HepG2 (cell line): ENCODE measurements around the gene OSBPL3. TPM values are rescaled to one million over a fixed set of nuclear protein-coding genes. Genes with fewer than 3 reads are reported as not detected.

Source experiments
- ATAC-seq: fragments of 200-7000 bp; cut with Tn5 transposase; 3 replicates; pipeline ENCODE4 v1.9.1; 2020; ENCODE audit warnings: mild to moderate bottlenecking, moderate library complexity
- BruUV-seq: library from RNA; stranded (reverse); fragments of 400-500 nt; replicated peaks from 2 replicates; lab custom pipeline; 2021; lab: Mats Ljungman, UMichigan
- CTCF ChIA-PET: fragments of 300-600 bp; formaldehyde crosslinking; extraction: SDS; loops from one replicate; lab custom pipeline; 2021; ENCODE audit warnings: low total read pairs, inconsistent platforms, low intra/inter-chr PET ratio; lab: Yijun Ruan, JAX
- POLR2A ChIA-PET: fragments of 350-600 bp; sonication (Branson Sonifier 250); formaldehyde crosslinking; loops from one replicate; lab custom pipeline; 2020; ENCODE audit warnings: antibody characterized with exemption, inconsistent platforms; lab: Yijun Ruan, JAX
- DNase-seq: peaks from one replicate; pipeline ENCODE4 v3.0.0-alpha.2; 2015; ENCODE audit warnings: low spot score
- FAIRE-seq: peaks from 3 replicates; lab custom pipeline; 2011; peaks lifted over from hg19 to GRCh38; lab: Jason Lieb, UNC
- H2AFZ ChIP-seq: one replicate; pipeline ENCODE4 v1.6.1; 2011; ENCODE audit warnings: low read length, inconsistent platforms
- H3K27ac ChIP-seq: fragments of 300-600 bp; 3 replicates; pipeline ENCODE4 v1.8.0; 2011; ENCODE audit warnings: mixed run types, mild to moderate bottlenecking, mixed read lengths, low read length, inconsistent platforms; ENCODE audit not compliant: insufficient read depth; ENCODE audit errors: extremely low read length
- H3K27me3 ChIP-seq, 2 experiments: fragments of 200-600 bp in 1 of 2; 2 replicates in 1 of 2; 3 replicates in 1 of 2; pipeline versions ENCODE4 v1.6.0 to v1.8.0; 2011; ENCODE audit warnings: low read length in 2 of 2, mild to moderate bottlenecking in 2 of 2, moderate library complexity in 2 of 2, inconsistent platforms in 1 of 2; ENCODE audit not compliant: insufficient read depth in 2 of 2, control insufficient read depth in 1 of 2
- H3K36me3 ChIP-seq, 2 experiments: fragments of 200-600 bp in 1 of 2; replicated peaks in 1 of 2; 2 replicates in 1 of 2; 3 replicates in 1 of 2; pipeline versions ENCODE4 v1.5.1 to v1.8.0; 2011; ENCODE audit warnings: low read length in 2 of 2, inconsistent platforms in 1 of 2; ENCODE audit not compliant: insufficient read depth in 2 of 2, control insufficient read depth in 1 of 2
- H3K4me1 ChIP-seq: 2 replicates; pipeline ENCODE4 v1.5.1; 2012; ENCODE audit warnings: low read length, inconsistent platforms; ENCODE audit not compliant: insufficient read depth
- H3K4me2 ChIP-seq: 2 replicates; pipeline ENCODE4 v1.6.0; 2011; ENCODE audit warnings: low read depth, low read length, inconsistent platforms
- H3K4me3 ChIP-seq, 3 experiments: fragments of 200-600 bp in 1 of 3; sonication (generic), shearing (Covaris generic) in 1 of 3; replicated peaks in 1 of 3; 2 replicates each; pipeline ENCODE4 v1.5.1; 2011 to 2016; ENCODE audit warnings: low read length in 3 of 3, inconsistent platforms in 2 of 3, low read depth in 2 of 3, mild to moderate bottlenecking in 2 of 3, control low read depth in 1 of 3, mixed read lengths in 1 of 3; ENCODE audit not compliant: insufficient read depth in 1 of 3
- H3K79me2 ChIP-seq: one replicate; pipeline ENCODE4 v1.6.1; 2011; ENCODE audit warnings: low read length, inconsistent platforms; ENCODE audit not compliant: insufficient read depth
- H3K9ac ChIP-seq: 2 replicates; pipeline ENCODE4 v1.6.0; 2011; ENCODE audit warnings: mild to moderate bottlenecking, low read depth, low read length, inconsistent platforms; ENCODE audit not compliant: insufficient read depth
- H3K9me3 ChIP-seq: 2 replicates; pipeline ENCODE4 v1.5.1; 2012; ENCODE audit warnings: mild to moderate bottlenecking, low read length
- H4K20me1 ChIP-seq: 2 replicates; pipeline ENCODE4 v1.6.0; 2011; ENCODE audit warnings: inconsistent platforms, mild to moderate bottlenecking, low read length, moderate library complexity; ENCODE audit not compliant: insufficient read depth
- AGO2 ChIP-seq: fragments of 200-400 bp; formaldehyde crosslinking; optimal IDR thresholded peaks from 2 replicates; pipeline ENCODE3; 2017; ENCODE audit warnings: mild to moderate bottlenecking, low read depth, low read length, moderate library complexity
- CC2D1A ChIP-seq: sonication (generic); formaldehyde crosslinking; IDR thresholded peaks from 2 replicates; pipeline ENCODE4 v1.8.1; 2023; ENCODE audit warnings: mild to moderate bottlenecking, missing genetic modification reagents
- PRDM15 ChIP-seq: sonication (generic); formaldehyde crosslinking; IDR thresholded peaks from 2 replicates; pipeline ENCODE4 v1.4.0; 2020; ENCODE audit warnings: missing genetic modification reagents
- RAD51 ChIP-seq: fragments of 450-650 bp; IDR thresholded peaks from 2 replicates; pipeline ENCODE4 v1.6.1; 2016; ENCODE audit warnings: borderline replicate concordance
- ZBTB38 ChIP-seq: sonication (generic); formaldehyde crosslinking; IDR thresholded peaks from 2 replicates; pipeline ENCODE4 v1.5.1; 2020; ENCODE audit warnings: mild to moderate bottlenecking, missing genetic modification reagents
- ZNF331 ChIP-seq: sonication (generic); formaldehyde crosslinking; IDR thresholded peaks from 2 replicates; pipeline ENCODE4 v1.4.0; 2020; ENCODE audit warnings: missing genetic modification reagents
- ZNF724P ChIP-seq: sonication (generic); formaldehyde crosslinking; IDR thresholded peaks from 2 replicates; pipeline ENCODE4 v1.8.0; 2022; ENCODE audit warnings: missing genetic modification reagents, borderline replicate concordance
- ZNF878 ChIP-seq: sonication (generic); formaldehyde crosslinking; IDR thresholded peaks from 2 replicates; pipeline ENCODE4 v1.8.1; 2023; ENCODE audit warnings: mild to moderate bottlenecking, missing genetic modification reagents, moderate library complexity
- ZSCAN29 ChIP-seq: sonication (generic); formaldehyde crosslinking; conservative IDR thresholded peaks from 2 replicates; pipeline ENCODE4 v1.4.0; 2020; ENCODE audit warnings: mild to moderate bottlenecking, missing genetic modification reagents
- WGBS: methylation state at CpG from one replicate; pipeline ENCODE4 v1.1.6; 2017; ENCODE audit warnings: low lambda C conversion rate; 5-methylcytosine and 5-hydroxymethylcytosine counted together
- in situ Hi-C: cut with HindIII; loops from 2 replicates; pipeline ENCODE4 v1.10.0; 2017; ENCODE audit warnings: low pct_unique_long_range_greater_than_20kb; ENCODE audit not compliant: extremely low pct_ligation_motif_present
- intact Hi-C: fragments of 100-400 bp; cut with micrococcal nuclease; formaldehyde crosslinking; loops from one replicate; pipeline ENCODE4 v1.10.0; 2022; ENCODE audit not compliant: unreplicated experiment
- polyA plus RNA-seq, 8 experiments: library from polyadenylated mRNA; depleted of rRNA in 3 of 8; stranded (reverse) in 7 of 8; unstranded in 1 of 8; fragments of >200 nt; fragmentation: Illumina TruSeq in 4 of 8; extraction: Trizol in 4 of 8; gene quantifications; 2 replicates each; pipeline versions ENCODE4 v1.2.1 to v1.2.3, GENCODE V29; 2011 to 2016; ENCODE audit warnings: low read depth in 4 of 8, missing spikeins in 1 of 8, mixed read lengths in 1 of 8; ENCODE audit not compliant: insufficient read depth in 1 of 8
- total RNA-seq, 5 experiments: library from RNA; depleted of rRNA; stranded (reverse); fragments of >200 nt; fragmentation: Illumina TruSeq; extraction: Trizol; gene quantifications; 2 replicates each; pipeline ENCODE4 v1.2.3, GENCODE V29; 2016; ENCODE audit warnings: low read depth in 1 of 5

OSBPL3 gene
- total and polyA plus RNA-seq, 2 of the 13 experiments (the other 11 are each of a cell fraction or from before 2014, with no cell fraction given) = 8.8 to 28.9 TPM

GRCh38 chr7:24760968-24761367 lies 219.0 kb downstream of the OSBPL3 start:
- H3K79me2 ChIP-seq = peaks cover 4% of the 10 kb centered on the region
- TF ChIP-seq ZNF331 (CRISPR knock-in tag) = peak; percentile 99
- TF ChIP-seq ZBTB38 (CRISPR knock-in tag) = no peak
- TF ChIP-seq, all 625 proteins: peak for 1
- no peaks in the 10 kb centered on the region for H3K9me3 ChIP-seq
- H3K36me3 ChIP-seq = no peaks in the 10 kb centered on the region
- H2AFZ ChIP-seq = no peak overlapping the region
- H3K4me1 ChIP-seq = peaks cover 19% of the 10 kb centered on the region
- no peaks in the 10 kb centered on the region for H3K27me3 ChIP-seq
- H4K20me1 ChIP-seq = no peaks in the 10 kb centered on the region
- no peak overlapping the region for H3K4me3 ChIP-seq
- BruUV-seq = no TSS peak
- POLR2A ChIA-PET = no interaction called here
- no peak overlapping the region for H3K9ac ChIP-seq
- intact Hi-C loops (no loop called here), in situ Hi-C loops (no loop called here)
- H3K27ac ChIP-seq = no peak overlapping the region
- ATAC-seq = no peak
- 33% methylated on average over 1 of the region's 1 CpG for WGBS
- FAIRE-seq = no peak
- no peak overlapping the region for H3K4me2 ChIP-seq
- no peak for DNase-seq
- CTCF ChIA-PET = no interaction called here

- Histone ChIP-seq H3K9me3 (no peaks in the 10 kb centered on the region), H2AFZ (peak within 1 kb of the TSS; percentile 76), H3K36me3 (no peaks in the 10 kb centered on the region), H3K79me2 (peaks cover 4% of the 10 kb centered on the region), H3K27me3 (no peaks in the 10 kb centered on the region), H3K9ac (peak within 1 kb of the TSS; percentile 86), H3K4me2 (peak within 1 kb of the TSS; percentile 94), H3K4me3 (peak within 1 kb of the TSS; percentile 80 to 81 (median 81)), H4K20me1 (no peaks in the 10 kb centered on the region), H3K4me1 (peaks cover 34% of the 10 kb centered on the region), H3K27ac (peak within 1 kb of the TSS; percentile 78)
- in situ Hi-C loops = no loop called here
- FAIRE-seq (no peak), DNase-seq (peak; percentile 58), ATAC-seq (peak; percentile 95)
- POLR2A ChIA-PET = interaction anchor here (0.7 kb wide), 1 partner anchor 69 kb away, joined by 3 read pairs; no protein-coding TSS in a partner anchor
- CTCF ChIA-PET = no interaction called here
- WGBS = 3% methylated on average over 8 of the region's 81 CpGs
- BruUV-seq = no TSS peak
- intact Hi-C loops = loop anchor here (5.0 kb wide), 1 partner anchor 180 kb away; no protein-coding TSS in a partner anchor
- no peak for TF ChIP-seq ZNF724P
- 0 out of 2 replicates have a peak, but pooled peaks have one; percentile 19 for TF ChIP-seq ZSCAN29 (CRISPR knock-in tag)
- no peak for TF ChIP-seq ZNF878 (CRISPR knock-in tag)
- peak; percentile 88 for TF ChIP-seq PRDM15 (CRISPR knock-in tag)
- TF ChIP-seq CC2D1A (CRISPR knock-in tag) = no peak
- no peak for TF ChIP-seq RAD51
- TF ChIP-seq AGO2 = no peak
Observed at GRCh38 chr7:24757353-24758275, 222.4 kb downstream of the OSBPL3 start, which contains the start of gene GSDME. Gene GSDME, minus strand, starts transcription at chr7:24757464. Its CDS starts 7,690 bp downstream, at chr7:24749774.
